ENCODE data around the gene SIGLECL1.
"Not testable (repeated sequence)": the region's sequence is repeated elsewhere in the genome, so short reads cannot be mapped to it uniquely, and the experiment has no call there.

SIGLECL1 gene

GRCh38 chr19:51250786-51251467 lies at the start of gene SIGLECL1:
TSS of gene SIGLECL1 (plus strand) at chr19:51251080. CDS start at chr19:51264073, 12,993 bp downstream.
- no peak for DNase-seq (ENCODE audit: low spot score)

- no peak for DNase-seq (ENCODE audit: low spot score)
Measured at GRCh38 chr19:51201712-51202111, 49.2 kb upstream of the SIGLECL1 start.

DNA sequence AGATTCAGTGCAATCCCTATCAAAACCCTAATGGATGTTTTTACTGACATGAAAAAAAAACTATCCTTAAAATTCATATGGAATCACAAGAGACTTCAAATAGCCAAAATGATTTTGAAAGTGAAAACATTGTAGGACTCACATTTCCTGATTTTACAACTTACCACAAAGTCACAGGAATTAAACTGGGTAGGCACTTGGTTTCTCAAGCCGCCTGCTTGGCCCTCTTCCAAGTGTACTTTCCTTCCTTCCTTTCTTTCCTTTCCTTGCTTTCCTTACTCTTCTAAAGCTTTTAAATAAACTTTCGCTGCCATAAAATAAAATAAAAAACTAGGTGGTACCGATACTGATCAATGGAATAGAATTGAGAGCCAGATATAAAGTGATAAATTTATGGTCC lies 47.0 kb upstream of the SIGLECL1 start:
- no peak for DNase-seq (ENCODE audit: low spot score)

DNA sequence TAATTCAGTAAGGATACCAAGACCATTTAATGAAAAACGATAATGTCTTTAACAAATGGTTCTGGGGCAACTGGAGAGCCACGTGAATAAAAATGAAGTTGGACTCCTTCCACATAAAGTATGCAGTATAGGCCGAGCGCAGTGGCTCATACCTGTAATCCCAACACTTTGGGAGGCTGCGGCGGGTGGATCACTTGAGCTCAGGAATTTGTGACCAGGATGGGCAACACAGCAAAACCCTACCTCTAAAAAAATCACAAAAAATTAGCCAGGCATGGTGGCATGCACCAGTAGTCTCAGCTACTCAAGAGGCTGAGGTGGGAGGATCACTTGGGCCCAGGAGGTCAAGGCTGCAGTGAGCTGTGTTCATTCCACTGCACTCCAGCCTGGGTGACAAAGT lies 46.6 kb upstream of the SIGLECL1 start:
- DNase-seq (ENCODE audit: low spot score): no peak

GRCh38 chr19:51207747-51208146 lies 43.1 kb upstream of the SIGLECL1 start:
- no peak for DNase-seq (ENCODE audit: low spot score)

DNA sequence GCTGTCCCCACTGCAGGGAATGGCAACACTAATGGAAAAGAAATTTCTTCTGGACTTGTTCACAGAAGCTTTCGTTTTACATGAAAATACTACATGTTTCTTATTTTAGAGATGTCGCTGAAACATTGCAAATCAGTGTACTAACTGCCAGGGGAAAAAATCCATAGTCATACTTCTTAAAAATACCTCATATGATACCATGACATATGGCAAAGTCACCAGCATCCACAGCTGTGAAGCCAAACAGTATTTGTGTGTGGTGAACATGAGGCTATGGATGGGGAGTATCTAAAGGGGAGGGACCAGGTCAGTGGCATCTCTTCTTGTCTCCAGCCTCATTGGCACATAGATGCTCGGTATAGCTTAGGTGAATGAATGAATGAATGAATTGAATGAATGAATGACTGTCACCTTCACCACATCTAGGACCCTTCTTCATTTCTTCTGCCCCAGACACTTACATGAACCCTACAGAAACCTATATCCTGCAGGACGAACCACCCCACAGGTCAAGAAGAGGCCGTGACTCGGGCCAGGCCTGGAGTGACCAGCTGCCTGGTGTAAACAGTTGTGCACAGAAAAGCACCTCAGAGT lies 40.6 kb upstream of the SIGLECL1 start:
- no peak for DNase-seq (ENCODE audit: low spot score)

GRCh38 chr19:51210874-51211361 lies 40.0 kb upstream of the SIGLECL1 start:
- DNase-seq (ENCODE audit: low spot score): not testable (repeated sequence)

DNA sequence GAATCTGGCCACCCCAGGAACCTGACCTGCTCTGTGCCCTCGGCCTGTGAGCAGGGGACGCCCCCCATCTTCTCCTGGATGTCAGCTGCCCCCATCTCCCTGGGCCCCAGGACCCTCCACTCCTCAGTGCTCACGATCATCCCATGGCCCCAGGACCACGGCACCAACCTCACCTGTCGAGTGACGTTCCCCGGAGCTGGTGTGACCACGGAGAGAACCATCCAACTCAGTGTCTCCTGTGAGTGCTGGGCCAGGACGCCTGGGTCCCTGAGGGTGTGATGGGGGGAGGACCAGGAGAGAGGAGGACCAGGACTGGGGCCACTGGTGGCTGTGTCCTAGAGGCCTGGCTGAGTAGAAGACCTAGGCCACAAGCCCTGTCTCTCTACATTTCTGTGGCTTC lies 39.0 kb upstream of the SIGLECL1 start:
- DNase-seq (ENCODE audit: low spot score): no peak

GRCh38 chr19:51219307-51219706 lies 31.6 kb upstream of the SIGLECL1 start:
- no peak for DNase-seq (ENCODE audit: low spot score)

DNA sequence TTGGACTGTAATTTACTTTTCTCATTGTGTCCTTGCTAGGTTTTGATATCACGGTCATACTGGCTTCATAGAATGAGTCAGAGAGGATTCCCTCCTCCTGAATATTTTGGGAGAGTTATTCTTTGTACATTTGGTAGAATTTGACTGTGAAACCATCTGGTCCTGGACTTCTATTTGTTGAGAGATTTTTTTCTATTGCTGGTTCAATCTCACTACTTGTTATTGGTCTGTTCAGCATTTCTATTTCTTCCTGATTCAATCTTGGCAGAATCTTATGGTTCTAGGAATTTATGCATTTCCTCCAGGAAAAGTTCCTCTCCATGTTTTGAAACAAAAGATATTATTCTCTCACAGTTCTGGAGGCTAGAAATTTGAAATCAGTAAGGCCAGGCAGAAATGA lies 30.9 kb upstream of the SIGLECL1 start:
- no peak for DNase-seq (ENCODE audit: low spot score)

DNA sequence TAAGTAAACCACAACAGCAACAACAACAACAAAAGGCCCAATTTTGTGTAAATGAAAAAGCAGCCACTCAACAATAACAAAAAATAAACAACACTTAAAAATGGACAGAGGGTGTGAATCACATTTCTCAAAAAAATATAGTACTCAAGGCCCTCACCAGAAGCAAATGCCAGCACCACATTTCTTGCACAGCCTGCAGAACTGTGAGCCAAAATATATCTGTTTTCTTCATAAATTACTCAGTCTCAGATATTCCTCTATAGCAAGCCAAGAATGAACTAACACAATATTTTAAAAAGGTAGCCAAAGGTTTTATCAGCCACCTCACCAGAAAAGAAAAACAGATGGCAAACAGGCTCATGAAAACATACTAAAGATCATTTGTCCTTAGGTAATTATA lies 29.9 kb upstream of the SIGLECL1 start:
- DNase-seq (ENCODE audit: low spot score): no peak

DNA sequence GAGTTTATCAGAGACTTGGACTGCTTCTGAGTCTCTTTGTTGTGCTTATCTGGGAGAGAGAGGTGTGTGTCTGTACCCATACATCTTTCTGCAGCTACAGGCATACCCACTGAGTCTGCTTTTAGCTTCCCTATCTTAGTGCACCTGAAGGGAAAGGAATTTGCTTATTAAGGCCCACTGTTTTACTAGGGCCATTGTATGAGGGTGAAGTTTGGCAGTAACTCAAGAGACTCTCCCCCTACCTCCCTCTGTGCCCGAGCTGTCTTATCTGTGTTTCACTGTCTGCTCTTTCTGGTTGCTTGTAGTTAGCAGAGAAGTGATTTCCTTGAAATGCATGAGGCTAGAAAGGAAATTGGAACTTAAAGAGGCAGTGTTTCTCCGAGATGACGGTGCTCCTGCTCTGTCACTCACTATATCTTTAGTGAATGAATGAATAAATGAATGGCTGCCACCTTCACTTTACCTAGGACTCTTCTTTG lies 26.7 kb upstream of the SIGLECL1 start:
- no peak for DNase-seq (ENCODE audit: low spot score)

GRCh38 chr19:51224898-51225393 lies 25.9 kb upstream of the SIGLECL1 start, which contains the start of gene CD33:
TSS of gene CD33 (plus strand) at chr19:51225080. CDS start at chr19:51225119, 39 bp downstream.
- DNase-seq (ENCODE audit: low spot score): not testable (repeated sequence)

GRCh38 chr19:51226067-51226466 lies 24.8 kb upstream of the SIGLECL1 start:
- no peak for DNase-seq (ENCODE audit: low spot score)

- no peak for DNase-seq (ENCODE audit: low spot score)
Measured at GRCh38 chr19:51227326-51227725, 23.6 kb upstream of the SIGLECL1 start.

GRCh38 chr19:51227966-51228365 lies 22.9 kb upstream of the SIGLECL1 start:
- DNase-seq (ENCODE audit: low spot score): no peak

GRCh38 chr19:51240866-51241265 lies 10.0 kb upstream of the SIGLECL1 start:
- no peak for DNase-seq (ENCODE audit: low spot score)

DNA sequence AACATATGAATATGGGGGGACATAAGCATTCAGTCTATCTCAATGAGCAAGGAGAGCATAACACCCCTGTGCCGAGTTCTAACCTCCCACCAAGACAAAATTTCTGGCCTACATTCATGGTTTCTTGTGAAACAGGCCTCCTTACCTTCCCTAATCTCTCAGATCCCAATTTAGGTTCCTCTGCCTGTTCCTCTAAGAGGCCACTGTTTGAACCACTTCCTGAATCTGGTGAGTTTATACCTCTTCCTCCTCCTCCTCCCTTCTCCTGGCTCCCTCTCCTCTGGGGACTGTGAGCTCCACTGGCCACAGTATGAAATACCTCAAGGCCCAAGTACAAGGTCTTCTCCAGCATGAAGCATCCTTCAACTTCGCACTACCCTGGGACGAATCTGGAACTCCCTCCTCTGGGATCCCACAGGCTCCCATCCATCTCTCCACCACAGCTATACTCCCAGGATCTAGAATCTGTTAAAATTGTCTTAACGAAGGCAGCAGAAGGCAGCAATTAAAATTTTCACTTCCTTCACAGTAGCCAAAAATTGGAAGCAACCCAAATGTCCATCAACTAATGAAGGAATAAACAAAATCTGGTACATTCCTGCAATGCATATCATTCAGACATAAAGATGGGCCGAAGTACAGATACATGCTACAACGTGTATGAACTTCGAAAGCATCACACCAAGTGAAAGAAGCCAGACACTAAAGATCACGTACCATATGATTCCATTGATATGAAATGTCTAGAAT lies 7.8 kb upstream of the SIGLECL1 start:
- no peak for DNase-seq (ENCODE audit: low spot score)

DNA sequence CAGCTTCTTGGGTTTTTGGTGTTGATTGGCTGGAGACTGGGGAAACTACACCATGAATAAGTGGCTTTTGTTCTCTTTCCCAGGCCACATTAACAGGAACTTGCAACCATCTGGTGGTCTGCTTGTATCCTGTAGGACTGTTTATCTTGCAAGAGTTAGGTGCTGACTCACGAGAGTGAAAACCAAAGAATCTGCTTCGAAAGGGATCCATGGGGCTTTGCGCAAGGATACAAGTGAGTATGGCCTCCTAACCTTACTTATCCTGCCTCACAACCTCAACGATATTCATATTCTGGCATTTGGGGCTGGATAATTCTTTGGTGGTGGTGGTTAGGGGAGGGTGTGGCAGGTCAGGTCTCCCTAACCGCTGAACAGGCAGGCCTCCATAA lies 4.7 kb upstream of the SIGLECL1 start:
- no peak for DNase-seq (ENCODE audit: low spot score)

DNA sequence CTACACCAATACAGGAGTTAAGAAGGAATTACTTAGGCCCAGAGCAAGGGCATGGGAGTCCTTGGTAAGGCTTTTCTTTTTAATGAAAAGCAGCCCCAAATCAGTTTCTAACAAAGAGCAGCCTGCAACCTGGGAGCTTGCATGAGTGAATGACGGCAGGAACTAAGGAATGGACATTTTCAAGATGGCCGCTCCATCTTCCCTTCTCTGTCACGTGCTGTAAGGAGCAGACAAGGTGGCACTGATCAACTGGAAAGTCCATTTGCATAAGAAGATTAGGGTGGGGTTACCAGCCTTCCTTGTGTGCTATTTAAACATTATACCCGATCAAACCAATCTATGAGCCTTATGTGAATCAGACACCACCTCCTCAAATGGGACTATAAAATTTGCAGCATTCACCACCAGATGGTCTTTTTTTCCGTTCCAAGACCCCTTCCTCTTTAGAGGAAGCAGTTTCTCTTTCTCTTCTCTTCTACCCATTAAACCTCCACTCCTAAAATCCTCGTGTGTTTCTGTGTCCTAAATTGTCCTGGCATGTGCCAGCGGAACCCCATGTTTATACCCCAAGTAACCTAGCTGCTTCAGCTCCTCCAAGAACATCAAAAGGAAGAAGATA lies 2.8 kb upstream of the SIGLECL1 start:
- no peak for DNase-seq (ENCODE audit: low spot score)

- DNase-seq (ENCODE audit: low spot score): no peak
Measured at GRCh38 chr19:51251468-51251820, 564 bp downstream of the SIGLECL1 start.
